ENCODE measurements around the gene BORCS5. TPM values are rescaled to one million over a fixed set of nuclear protein-coding genes. Genes with fewer than 3 reads are reported as not detected.
A peak's percentile ranks its signal among the peaks of the same experiment; 100 is the strongest.

Gene BORCS5
- total RNA-seq, 1 experiment from 2014 or later: 7.8 TPM

DNA sequence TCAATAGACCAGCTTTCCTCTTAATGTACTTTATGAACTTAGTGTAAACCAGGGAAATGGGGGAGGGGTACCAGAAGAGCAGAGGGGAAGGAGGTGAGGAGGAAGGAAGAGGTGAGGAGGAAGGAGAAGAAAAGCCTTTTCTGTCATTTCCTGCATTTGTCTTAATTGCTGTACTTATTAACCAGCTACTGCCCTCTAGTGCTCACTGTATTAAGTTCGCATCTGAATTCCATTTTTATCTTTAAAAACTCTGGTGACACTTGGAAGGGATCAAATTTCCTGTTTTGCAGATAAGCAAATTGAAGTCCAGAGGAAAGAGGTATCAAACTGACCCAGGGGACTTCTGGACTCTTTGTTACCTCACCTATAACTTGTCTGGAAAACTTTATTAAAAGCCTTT is 29.1 kb upstream of the BORCS5 start:
- TF ChIP-seq, protein P1, sequence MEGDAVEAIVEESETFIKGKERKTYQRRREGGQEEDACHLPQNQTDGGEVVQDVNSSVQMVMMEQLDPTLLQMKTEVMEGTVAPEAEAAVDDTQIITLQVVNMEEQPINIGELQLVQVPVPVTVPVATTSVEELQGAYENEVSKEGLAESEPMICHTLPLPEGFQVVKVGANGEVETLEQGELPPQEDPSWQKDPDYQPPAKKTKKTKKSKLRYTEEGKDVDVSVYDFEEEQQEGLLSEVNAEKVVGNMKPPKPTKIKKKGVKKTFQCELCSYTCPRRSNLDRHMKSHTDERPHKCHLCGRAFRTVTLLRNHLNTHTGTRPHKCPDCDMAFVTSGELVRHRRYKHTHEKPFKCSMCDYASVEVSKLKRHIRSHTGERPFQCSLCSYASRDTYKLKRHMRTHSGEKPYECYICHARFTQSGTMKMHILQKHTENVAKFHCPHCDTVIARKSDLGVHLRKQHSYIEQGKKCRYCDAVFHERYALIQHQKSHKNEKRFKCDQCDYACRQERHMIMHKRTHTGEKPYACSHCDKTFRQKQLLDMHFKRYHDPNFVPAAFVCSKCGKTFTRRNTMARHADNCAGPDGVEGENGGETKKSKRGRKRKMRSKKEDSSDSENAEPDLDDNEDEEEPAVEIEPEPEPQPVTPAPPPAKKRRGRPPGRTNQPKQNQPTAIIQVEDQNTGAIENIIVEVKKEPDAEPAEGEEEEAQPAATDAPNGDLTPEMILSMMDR (IDR thresholded peaks at IDR 0.05): peak; percentile 71; the same call in 1 of the 2 replicates
- TF ChIP-seq SIN3A (IDR thresholded peaks at IDR 0.05; ENCODE audit: borderline replicate concordance, insufficient read depth, low read depth, low read length): no peak
- no peaks in the 10 kb centered on the region for H3K27me3 ChIP-seq (ENCODE audit: control insufficient read depth, insufficient read depth, low read length)
- no peaks in the 10 kb centered on the region for H3K4me1 ChIP-seq (ENCODE audit: control insufficient read depth, insufficient read depth, low read length)
- intact Hi-C loops (cut with micrococcal nuclease; ENCODE audit: unreplicated experiment): loop anchor here (2.0 kb wide), 1 partner anchor 247 kb away; no protein-coding TSS in a partner anchor
- H3K9me3 ChIP-seq (ENCODE audit: control insufficient read depth, insufficient read depth, low read depth, low read length): no peaks in the 10 kb centered on the region
- POLR2A ChIA-PET: no interaction called here
- no TSS peak for BruUV-seq (replicated peaks)
- no peak for ATAC-seq
- H3K4me3 ChIP-seq (ENCODE audit: low read depth in 2 of 2, low read length in 2 of 2): no peak overlapping the region
- CTCF ChIA-PET: interaction anchor here (0.6 to 1.4 kb wide), 7 partner anchors 22 to 438 kb away, joined by 3 to 7 read pairs (median 4); partner anchors contain the start of gene MANSC1
- H3K36me3 ChIP-seq (ENCODE audit: control insufficient read depth, insufficient read depth, low read length): no peaks in the 10 kb centered on the region
- H3K27ac ChIP-seq (ENCODE audit: low read length): no peak overlapping the region
- in situ Hi-C loops (cut with HindIII; ENCODE audit: low pct_unique_long_range_greater_than_20kb, low sequenced_read_pairs): no loop called here
- no peak for DNase-seq (ENCODE audit: low read depth, low spot score)

DNA sequence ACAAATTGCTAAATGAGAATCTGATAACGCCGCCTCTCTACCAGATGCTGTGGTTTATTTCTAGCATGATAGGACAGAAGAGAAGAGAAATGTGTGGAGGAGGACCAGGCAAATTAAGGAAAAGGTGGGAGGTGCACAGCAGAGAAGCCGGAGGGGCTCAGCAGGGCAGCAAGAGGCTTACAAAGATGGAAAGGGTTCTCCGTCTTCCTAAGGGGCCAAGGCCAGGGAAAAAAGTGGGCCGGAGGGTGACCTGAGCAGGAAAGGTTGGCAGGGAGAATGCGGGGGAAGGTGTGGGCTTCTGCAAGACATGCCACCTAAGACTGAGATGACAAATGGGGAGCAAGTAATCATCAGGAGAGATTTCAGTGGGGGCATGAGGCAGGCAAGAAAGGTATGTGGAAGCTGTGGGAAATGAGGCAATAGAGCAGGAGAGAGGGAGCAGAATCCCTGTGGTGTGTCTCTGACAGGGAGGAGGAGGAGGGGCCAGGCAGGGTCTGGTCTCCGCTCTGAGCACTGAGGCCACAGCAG is 25.6 kb upstream of the BORCS5 start:
- in situ Hi-C loops (cut with HindIII; ENCODE audit: low pct_unique_long_range_greater_than_20kb, low sequenced_read_pairs) (no loop called here), intact Hi-C loops (cut with micrococcal nuclease; ENCODE audit: unreplicated experiment) (no loop called here)
- H3K4me3 ChIP-seq (ENCODE audit: low read depth in 2 of 2, low read length in 2 of 2): no peak overlapping the region
- ChIA-PET CTCF (no interaction called here), POLR2A (no interaction called here)
- TF ChIP-seq, protein P1 (IDR thresholded peaks at IDR 0.05): no peak
- TF ChIP-seq POLR2AphosphoS5 (IDR thresholded peaks at IDR 0.05; ENCODE audit: low read depth, low read length) (no peak), SIN3A (IDR thresholded peaks at IDR 0.05; ENCODE audit: borderline replicate concordance, insufficient read depth, low read depth, low read length) (no peak), TCF7L2 (IDR thresholded peaks at IDR 0.05; ENCODE audit: low read depth, low read length) (no peak)
- TF ChIP-seq, protein P2, sequence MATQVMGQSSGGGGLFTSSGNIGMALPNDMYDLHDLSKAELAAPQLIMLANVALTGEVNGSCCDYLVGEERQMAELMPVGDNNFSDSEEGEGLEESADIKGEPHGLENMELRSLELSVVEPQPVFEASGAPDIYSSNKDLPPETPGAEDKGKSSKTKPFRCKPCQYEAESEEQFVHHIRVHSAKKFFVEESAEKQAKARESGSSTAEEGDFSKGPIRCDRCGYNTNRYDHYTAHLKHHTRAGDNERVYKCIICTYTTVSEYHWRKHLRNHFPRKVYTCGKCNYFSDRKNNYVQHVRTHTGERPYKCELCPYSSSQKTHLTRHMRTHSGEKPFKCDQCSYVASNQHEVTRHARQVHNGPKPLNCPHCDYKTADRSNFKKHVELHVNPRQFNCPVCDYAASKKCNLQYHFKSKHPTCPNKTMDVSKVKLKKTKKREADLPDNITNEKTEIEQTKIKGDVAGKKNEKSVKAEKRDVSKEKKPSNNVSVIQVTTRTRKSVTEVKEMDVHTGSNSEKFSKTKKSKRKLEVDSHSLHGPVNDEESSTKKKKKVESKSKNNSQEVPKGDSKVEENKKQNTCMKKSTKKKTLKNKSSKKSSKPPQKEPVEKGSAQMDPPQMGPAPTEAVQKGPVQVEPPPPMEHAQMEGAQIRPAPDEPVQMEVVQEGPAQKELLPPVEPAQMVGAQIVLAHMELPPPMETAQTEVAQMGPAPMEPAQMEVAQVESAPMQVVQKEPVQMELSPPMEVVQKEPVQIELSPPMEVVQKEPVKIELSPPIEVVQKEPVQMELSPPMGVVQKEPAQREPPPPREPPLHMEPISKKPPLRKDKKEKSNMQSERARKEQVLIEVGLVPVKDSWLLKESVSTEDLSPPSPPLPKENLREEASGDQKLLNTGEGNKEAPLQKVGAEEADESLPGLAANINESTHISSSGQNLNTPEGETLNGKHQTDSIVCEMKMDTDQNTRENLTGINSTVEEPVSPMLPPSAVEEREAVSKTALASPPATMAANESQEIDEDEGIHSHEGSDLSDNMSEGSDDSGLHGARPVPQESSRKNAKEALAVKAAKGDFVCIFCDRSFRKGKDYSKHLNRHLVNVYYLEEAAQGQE (IDR thresholded peaks at IDR 0.05; ENCODE audit: insufficient read depth in 1 of 2, low read depth in 2 of 2, low read length in 1 of 2): no peak
- H3K9me3 ChIP-seq (ENCODE audit: control insufficient read depth, insufficient read depth, low read depth, low read length): no peaks in the 10 kb centered on the region
- no TSS peak for BruUV-seq (replicated peaks)
- no peak for ATAC-seq
- no peaks in the 10 kb centered on the region for H3K27me3 ChIP-seq (ENCODE audit: control insufficient read depth, insufficient read depth, low read length)
- DNase-seq (ENCODE audit: low read depth, low spot score): no peak
- no peaks in the 10 kb centered on the region for H3K36me3 ChIP-seq (ENCODE audit: control insufficient read depth, insufficient read depth, low read length)
- H3K27ac ChIP-seq (ENCODE audit: low read length): no peak overlapping the region
- no peaks in the 10 kb centered on the region for H3K4me1 ChIP-seq (ENCODE audit: control insufficient read depth, insufficient read depth, low read length)

All from Panc1 (cell line).